Thyroid gland (tissue), 4 donors: ENCODE results near the gene BRINP3.

Experiments used
- POLR2A ChIP-seq, 2 donors: fragments of 450-650 bp; IDR thresholded peaks; one replicate each; pipeline ENCODE4 v1.6.1; 2017; ENCODE audit warnings: antibody characterized with exemption in 2 of 2, mild to moderate bottlenecking in 2 of 2, moderate library complexity in 1 of 2
- TF ChIP-seq, protein P1 (sequence below), 6 experiments: fragments of 200-600 bp in 3 of 6; fragments of 450-650 bp in 3 of 6; sonication (generic) in 3 of 6; IDR thresholded peaks; one replicate each; pipeline ENCODE4 v1.5.1; 2016 to 2019; ENCODE audit warnings: antibody characterized with exemption in 6 of 6, mild to moderate bottlenecking in 2 of 6, inconsistent platforms in 1 of 6, moderate library complexity in 1 of 6

GRCh38 chr1:190154744-190155143 is 322.9 kb downstream of the BRINP3 start:
- TF ChIP-seq, protein P1, sequence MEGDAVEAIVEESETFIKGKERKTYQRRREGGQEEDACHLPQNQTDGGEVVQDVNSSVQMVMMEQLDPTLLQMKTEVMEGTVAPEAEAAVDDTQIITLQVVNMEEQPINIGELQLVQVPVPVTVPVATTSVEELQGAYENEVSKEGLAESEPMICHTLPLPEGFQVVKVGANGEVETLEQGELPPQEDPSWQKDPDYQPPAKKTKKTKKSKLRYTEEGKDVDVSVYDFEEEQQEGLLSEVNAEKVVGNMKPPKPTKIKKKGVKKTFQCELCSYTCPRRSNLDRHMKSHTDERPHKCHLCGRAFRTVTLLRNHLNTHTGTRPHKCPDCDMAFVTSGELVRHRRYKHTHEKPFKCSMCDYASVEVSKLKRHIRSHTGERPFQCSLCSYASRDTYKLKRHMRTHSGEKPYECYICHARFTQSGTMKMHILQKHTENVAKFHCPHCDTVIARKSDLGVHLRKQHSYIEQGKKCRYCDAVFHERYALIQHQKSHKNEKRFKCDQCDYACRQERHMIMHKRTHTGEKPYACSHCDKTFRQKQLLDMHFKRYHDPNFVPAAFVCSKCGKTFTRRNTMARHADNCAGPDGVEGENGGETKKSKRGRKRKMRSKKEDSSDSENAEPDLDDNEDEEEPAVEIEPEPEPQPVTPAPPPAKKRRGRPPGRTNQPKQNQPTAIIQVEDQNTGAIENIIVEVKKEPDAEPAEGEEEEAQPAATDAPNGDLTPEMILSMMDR (IDR thresholded peaks at IDR 0.05), result no peak
- no peak for TF ChIP-seq POLR2A (IDR thresholded peaks at IDR 0.05)
